Thoracic aorta (tissue), 2 donors: ENCODE data around the gene TEX22. TPM values are rescaled to one million over a fixed set of nuclear protein-coding genes. Genes with fewer than 3 reads are reported as not detected.

ENCODE experiments used
- ATAC-seq: fragments of 150-250 bp; one replicate; pipeline ENCODE4 v1.8.0; 2017; ENCODE audit warnings: low read depth; ENCODE audit not compliant: insufficient number of reproducible peaks, low FRiP score
- DNase-seq: peaks from one replicate; pipeline ENCODE4 v3.0.0-alpha.2; 2020; ENCODE audit warnings: low spot score
- H3K27ac ChIP-seq, 2 donors: fragments of 200-600 bp; sonication (generic); 1 replicate in 1 of 2; 2 replicates in 1 of 2; pipeline ENCODE4 v1.5.1; 2016; ENCODE audit warnings: mild to moderate bottlenecking in 2 of 2, moderate library complexity in 2 of 2
- H3K27me3 ChIP-seq: fragments of 200-600 bp; sonication (generic); replicated peaks from 2 replicates; pipeline ENCODE4 v1.6.0; 2016; ENCODE audit warnings: mild to moderate bottlenecking; ENCODE audit not compliant: insufficient read depth
- H3K36me3 ChIP-seq: fragments of 200-600 bp; sonication (generic); one replicate; pipeline ENCODE4 v1.5.1; 2016
- H3K4me1 ChIP-seq, 2 donors: fragments of 200-600 bp; sonication (generic); 1 replicate in 1 of 2; 2 replicates in 1 of 2; pipeline versions ENCODE4 v1.5.1 to v1.6.0; 2016; ENCODE audit warnings: low read depth in 2 of 2, mild to moderate bottlenecking in 1 of 2; ENCODE audit not compliant: control insufficient read depth in 1 of 2
- H3K4me3 ChIP-seq: fragments of 200-600 bp; sonication (generic); 2 replicates; pipeline ENCODE4 v1.5.1; 2016; ENCODE audit warnings: mild to moderate bottlenecking
- H3K9me3 ChIP-seq: fragments of 200-600 bp; sonication (generic); 2 replicates; pipeline ENCODE4 v1.5.1; 2016
- CTCF ChIP-seq: fragments of 200-600 bp; sonication (generic); IDR thresholded peaks from one replicate; pipeline ENCODE4 v1.5.1; 2019; ENCODE audit warnings: antibody characterized with exemption
- total RNA-seq, 2 donors: library from RNA; depleted of rRNA; stranded (reverse); fragments of >200 nt; gene quantifications; one replicate each; pipeline versions ENCODE4 v1.1.0 to v1.2.3, GENCODE V29; 2016

Gene TEX22
- total RNA-seq, 2 donors from 2014 or later: not detected

DNA sequence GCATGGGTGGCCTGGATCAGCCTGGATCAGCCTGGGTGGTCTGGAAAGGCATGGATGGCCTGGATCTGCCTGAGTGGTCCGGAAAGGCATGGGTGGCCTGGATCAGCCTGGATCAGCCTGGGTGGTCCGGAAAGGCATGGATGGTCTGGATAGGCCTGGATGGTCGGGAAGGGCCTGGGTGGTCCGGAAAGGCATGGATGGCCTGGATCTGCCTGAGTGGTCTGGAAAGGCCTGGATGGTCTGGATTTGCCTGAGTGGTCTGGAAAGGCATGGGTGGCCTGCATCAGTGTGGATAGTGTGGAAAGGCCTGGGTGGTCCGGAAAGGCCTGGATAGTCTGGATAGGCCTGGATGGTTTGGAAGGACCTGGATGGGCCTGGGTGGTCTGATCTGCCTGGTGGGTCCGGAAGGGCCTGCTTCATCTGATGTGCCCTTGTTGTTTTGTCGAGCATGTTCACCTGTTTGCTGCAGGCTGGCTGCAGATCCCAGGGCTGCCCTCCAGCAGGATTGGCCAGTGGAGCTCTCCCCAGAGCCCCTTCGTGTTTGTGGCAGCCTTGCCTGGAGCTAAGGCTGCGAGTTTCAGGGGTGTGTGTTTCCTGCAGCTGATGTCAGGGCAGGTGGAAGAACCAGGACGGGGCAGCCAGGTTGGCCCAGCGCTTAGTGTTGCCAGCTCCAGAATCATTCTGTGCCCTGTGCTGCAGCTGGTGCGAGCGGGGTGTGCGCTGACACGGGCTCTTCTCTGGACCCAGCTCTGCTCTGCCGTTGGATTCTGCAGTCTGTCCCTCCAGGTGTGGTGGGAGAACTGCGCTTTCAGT is 19.3 kb upstream of the TEX22 start:
- Histone ChIP-seq H3K36me3 (peaks cover 31% of the 10 kb centered on the region), H3K4me1 (no peaks in the 10 kb centered on the region), H3K27me3 (no peaks in the 10 kb centered on the region), H3K9me3 (no peaks in the 10 kb centered on the region), H3K27ac (no peak overlapping the region), H3K4me3 (no peak overlapping the region)
- DNase-seq: no peak
- ATAC-seq: no peak
- no peak for TF ChIP-seq CTCF

GRCh38 chr14:105379946-105380345 is 18.4 kb upstream of the TEX22 start:
- H3K27me3 ChIP-seq: no peaks in the 10 kb centered on the region
- no peaks in the 10 kb centered on the region for H3K9me3 ChIP-seq
- H3K4me3 ChIP-seq: no peak overlapping the region
- no peak for TF ChIP-seq CTCF
- DNase-seq (no peak), ATAC-seq (no peak)
- H3K4me1 ChIP-seq: no peaks in the 10 kb centered on the region
- peaks cover 40% of the 10 kb centered on the region for H3K36me3 ChIP-seq
- H3K27ac ChIP-seq: no peak overlapping the region

DNA sequence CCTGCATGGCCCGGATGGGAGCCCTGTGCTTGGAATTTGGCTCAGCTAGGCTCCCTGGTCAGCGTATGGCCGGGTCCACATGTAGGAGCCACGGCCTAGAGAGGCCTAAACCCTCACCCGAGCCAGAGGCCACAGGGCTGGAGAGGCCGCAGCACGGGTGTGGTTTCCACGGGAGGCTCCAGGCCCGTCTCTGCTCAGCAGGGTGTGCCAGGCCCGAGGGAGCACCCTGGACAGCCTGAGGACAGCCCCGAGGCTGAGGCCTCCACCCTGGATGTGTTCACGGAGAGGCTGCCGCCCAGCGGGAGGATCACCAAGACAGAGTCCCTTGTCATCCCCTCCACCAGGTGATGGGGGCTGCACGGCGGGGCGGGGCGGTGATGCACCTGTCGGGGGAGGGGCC is 17.6 kb upstream of the TEX22 start:
- Histone ChIP-seq H3K4me3 (no peak overlapping the region), H3K9me3 (no peaks in the 10 kb centered on the region), H3K27me3 (no peaks in the 10 kb centered on the region), H3K4me1 (no peaks in the 10 kb centered on the region), H3K27ac (no peak overlapping the region), H3K36me3 (peaks cover 47% of the 10 kb centered on the region)
- TF ChIP-seq CTCF: no peak
- DNase-seq (no peak), ATAC-seq (no peak)

DNA sequence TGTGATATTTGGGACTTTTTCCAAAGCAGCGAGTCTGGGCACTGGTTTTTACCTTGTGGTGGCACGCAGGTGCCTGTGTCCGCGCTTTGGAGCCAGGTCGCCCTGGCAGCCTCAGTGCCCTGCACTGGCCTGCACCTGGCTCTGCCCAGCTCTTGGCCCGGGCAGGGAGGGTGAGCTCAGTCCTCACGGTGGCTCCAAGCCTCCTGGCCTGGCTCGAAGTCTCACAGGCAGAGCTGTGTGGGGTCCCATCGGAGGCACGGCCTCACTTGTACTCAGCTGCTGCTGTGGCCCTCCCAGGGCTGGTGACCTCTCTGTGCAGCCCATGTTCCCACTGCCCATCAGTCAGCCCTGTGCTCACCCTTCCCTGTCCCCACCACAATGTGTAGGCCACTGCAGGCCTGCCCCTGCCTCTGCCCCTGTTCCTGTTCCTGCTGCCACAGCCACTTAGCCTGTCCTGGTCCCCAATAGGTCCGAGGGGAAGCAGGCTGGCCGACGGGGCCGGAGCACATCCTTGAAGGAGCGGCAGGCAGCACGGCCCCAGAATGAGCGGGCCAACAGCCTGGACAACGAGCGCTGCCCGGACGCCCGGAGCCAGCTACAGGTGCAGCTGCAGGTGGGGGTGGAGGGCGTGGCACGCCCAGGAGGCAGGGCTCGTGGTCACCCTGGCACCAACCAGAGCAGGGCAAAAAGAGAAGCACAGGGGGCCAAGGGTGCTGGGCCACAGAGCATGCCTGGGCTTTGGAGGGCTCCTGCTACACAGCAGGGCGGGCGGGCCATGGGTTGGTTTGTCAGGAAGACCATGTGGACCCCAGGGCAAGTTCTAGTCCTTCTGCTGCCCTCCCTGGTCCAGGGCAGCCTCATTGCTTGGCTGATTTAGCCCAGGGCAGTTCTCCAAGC is 16.6 kb upstream of the TEX22 start:
- DNase-seq: no peak

More for the DNA sequence above, 16.6 kb upstream of the TEX22 start:
- no peaks in the 10 kb centered on the region for H3K27me3 ChIP-seq
- H3K36me3 ChIP-seq: peaks cover 47% of the 10 kb centered on the region
- no peaks in the 10 kb centered on the region for H3K4me1 ChIP-seq
- no peaks in the 10 kb centered on the region for H3K9me3 ChIP-seq
- no peak overlapping the region for H3K4me3 ChIP-seq
- TF ChIP-seq CTCF: no peak
- H3K27ac ChIP-seq: no peak overlapping the region
- ATAC-seq: no peak
